Measurements from ENCODE around the gene SGMS1. TPM values are rescaled to one million over a fixed set of nuclear protein-coding genes. Genes with fewer than 3 reads are reported as not detected.

The SGMS1 gene
- total and polyA plus RNA-seq, 5 experiments from 2014 or later = 8.3 to 34.9 (median 11.0) TPM

DNA sequence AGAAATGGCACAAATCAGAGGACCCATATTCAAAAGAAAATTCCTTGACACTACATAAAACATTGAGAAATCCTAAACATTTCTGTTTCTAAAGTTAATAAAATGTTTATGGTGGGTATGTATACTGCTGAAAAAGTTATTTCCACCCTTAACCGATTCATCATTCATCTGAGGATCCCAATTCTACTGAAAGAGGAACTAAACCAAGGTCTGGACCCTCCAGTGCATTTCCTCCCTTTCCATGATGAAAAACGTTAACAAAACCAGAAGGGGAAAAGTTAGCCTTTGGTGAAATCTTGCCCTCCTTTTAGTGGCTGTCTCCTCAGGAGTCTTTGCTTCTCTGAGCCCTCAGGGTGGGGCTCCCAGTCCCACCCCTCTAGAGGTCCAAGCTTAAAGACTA lies 227.9 kb downstream of the SGMS1 start:
- peak overlapping the region in 2 of 10 donors; percentile 10 to 34 for H3K27ac Mint-ChIP-seq
- POLR2A ChIA-PET = no interaction called here
- H3K4me3 Mint-ChIP-seq = no peak overlapping the region
- H3K27me3 Mint-ChIP-seq = no peaks in the 10 kb centered on the region
- peaks cover 0 to 17% (median 14%) of the 10 kb centered on the region in 3 donors for H3K36me3 Mint-ChIP-seq
- ATAC-seq = no peak
- no peaks in the 10 kb centered on the region for H3K9me3 Mint-ChIP-seq
- H3K4me1 Mint-ChIP-seq = peaks cover 15 to 41% (median 38%) of the 10 kb centered on the region in 4 donors
- DNase-seq = no peak

DNA sequence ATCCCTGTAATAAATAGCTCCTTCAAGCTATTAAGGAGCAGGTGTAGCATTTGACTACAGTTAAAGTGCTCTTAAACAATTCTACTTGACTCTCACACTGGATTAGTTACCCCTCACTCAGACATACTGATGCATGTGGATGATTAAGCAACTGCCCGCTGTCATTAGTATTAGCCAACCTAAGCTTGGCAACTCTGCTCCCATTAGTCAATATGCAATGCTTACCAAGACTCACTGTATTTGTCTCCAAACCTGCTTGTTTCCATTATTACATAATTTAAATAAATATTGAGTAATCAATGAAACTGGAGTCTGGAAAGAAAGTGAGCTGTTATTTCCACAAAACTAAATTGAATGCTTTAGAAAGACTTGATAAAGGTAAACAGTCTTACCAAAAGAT lies 228.5 kb downstream of the SGMS1 start:
- POLR2A ChIA-PET = no interaction called here
- H3K4me3 Mint-ChIP-seq = no peak overlapping the region
- H3K27me3 Mint-ChIP-seq = no peaks in the 10 kb centered on the region
- H3K9me3 Mint-ChIP-seq = no peaks in the 10 kb centered on the region
- peaks cover 0 to 19% (median 17%) of the 10 kb centered on the region in 3 donors for H3K36me3 Mint-ChIP-seq
- DNase-seq (no peak), ATAC-seq (no peak)
- peaks cover 15 to 41% (median 38%) of the 10 kb centered on the region in 4 donors for H3K4me1 Mint-ChIP-seq
- H3K27ac Mint-ChIP-seq = no peak overlapping the region

- Mint-ChIP-seq H3K27me3 (no peaks in the 10 kb centered on the region), H3K4me1 (peaks cover 15 to 41% (median 37%) of the 10 kb centered on the region in 4 donors), H3K4me3 (no peak overlapping the region), H3K9me3 (no peaks in the 10 kb centered on the region), H3K27ac (no peak overlapping the region), H3K36me3 (peaks cover 0 to 19% (median 17%) of the 10 kb centered on the region in 3 donors)
- POLR2A ChIA-PET = no interaction called here
- no peak for DNase-seq
- ATAC-seq = no peak
Measured at GRCh38 chr10:50394832-50395231, 228.9 kb downstream of the SGMS1 start.

DNA sequence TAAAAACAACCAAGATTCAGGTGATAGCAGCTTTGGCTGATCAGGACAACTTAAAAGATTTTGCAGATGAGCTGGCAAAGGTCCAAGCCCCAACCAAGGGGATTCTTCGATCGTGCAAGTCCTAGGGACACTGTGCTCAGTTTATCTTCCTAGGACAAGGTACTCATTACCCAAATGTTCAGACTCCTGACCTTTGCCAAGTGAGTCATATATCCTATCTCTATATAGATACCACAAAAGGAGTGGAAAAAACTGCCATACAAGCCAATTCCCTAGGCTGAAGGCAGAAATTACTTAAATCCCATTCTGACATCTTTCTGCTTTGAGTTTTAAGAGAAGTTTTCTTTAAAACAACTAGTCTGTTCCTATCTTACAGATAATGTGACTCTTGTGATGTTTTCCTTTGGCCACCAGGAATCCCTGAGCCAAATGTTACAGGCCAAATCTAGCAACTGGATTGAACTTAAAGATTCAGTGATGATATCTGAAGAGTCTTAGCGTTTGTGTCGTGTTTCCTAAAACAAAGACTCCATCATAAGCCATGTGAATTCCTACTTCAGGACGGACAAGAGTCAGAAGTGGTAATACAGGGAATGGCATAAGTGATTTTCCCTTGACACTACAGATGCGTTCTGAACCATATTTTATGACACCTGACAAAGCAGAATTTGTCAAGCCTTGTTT lies 229.8 kb downstream of the SGMS1 start:
- Mint-ChIP-seq H3K27ac (no peak overlapping the region), H3K4me3 (no peak overlapping the region), H3K36me3 (peaks cover 0 to 19% (median 15%) of the 10 kb centered on the region in 3 donors), H3K9me3 (no peaks in the 10 kb centered on the region), H3K27me3 (no peaks in the 10 kb centered on the region), H3K4me1 (peaks cover 15 to 38% (median 31%) of the 10 kb centered on the region in 4 donors)
- DNase-seq (no peak), ATAC-seq (no peak)
- POLR2A ChIA-PET = no interaction called here

DNA sequence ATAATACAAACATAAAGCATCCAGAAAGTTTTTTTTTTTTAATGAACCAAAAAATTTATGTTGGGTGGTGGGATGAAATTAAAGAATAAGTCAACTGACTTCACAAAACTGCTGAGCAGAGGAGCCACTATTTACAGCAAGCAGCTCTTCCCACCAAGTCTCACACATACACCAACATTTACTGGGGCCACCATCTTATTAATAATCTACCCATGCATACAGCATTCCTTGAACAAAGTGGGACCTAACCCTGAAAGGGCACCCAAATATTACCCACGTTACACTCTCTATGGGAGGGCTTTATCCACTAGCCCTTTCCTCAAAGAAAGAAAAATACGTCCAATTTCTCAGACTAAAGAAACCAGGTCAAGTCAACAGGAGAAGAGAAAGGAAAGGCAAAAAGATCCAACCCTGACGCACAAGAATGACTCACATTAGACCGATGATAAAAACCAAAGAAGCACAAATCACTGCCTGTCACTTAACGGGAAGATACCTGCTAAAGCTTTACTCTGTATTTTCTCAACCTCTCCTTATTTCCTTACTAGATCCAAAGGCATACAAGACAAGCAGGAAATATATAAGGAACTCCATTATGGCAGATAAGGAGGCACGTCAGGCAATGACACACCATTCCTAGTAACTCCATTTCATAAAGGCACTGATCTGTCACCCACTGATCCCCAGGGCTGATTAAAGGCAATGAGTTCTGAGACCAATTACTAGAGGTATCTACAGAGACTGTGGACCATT lies 230.6 kb downstream of the SGMS1 start:
- Mint-ChIP-seq H3K4me3 (no peak overlapping the region), H3K9me3 (no peaks in the 10 kb centered on the region), H3K27me3 (no peaks in the 10 kb centered on the region), H3K4me1 (peaks cover 15 to 40% (median 30%) of the 10 kb centered on the region in 4 donors), H3K27ac (no peak overlapping the region), H3K36me3 (peaks cover 0 to 19% (median 15%) of the 10 kb centered on the region in 3 donors)
- no peak for DNase-seq
- POLR2A ChIA-PET = no interaction called here
- ATAC-seq = no peak

DNA sequence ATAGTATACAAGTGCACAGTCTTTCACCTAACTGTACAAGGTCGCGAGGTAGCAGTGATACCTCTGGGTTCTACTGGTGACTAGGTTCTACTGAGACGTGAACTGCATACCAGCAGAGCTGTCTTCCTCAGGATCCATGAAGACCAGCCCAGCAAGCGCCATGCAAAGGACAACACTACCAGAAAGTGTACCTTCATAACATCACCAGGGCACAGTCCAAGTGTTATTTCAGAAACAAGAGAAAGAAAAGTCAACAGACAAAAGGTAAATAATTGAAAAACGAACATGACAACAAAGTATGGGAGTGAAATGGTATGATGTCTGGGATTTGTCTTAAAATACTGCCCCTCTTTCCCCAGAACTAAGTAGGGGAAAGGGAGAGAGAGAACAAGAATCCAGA lies 231.3 kb downstream of the SGMS1 start:
- no peaks in the 10 kb centered on the region for H3K27me3 Mint-ChIP-seq
- POLR2A ChIA-PET = no interaction called here
- DNase-seq (no peak), ATAC-seq (no peak)
- H3K27ac Mint-ChIP-seq = no peak overlapping the region
- no peak overlapping the region for H3K4me3 Mint-ChIP-seq
- no peaks in the 10 kb centered on the region for H3K9me3 Mint-ChIP-seq
- H3K36me3 Mint-ChIP-seq = peaks cover 0 to 19% (median 15%) of the 10 kb centered on the region in 3 donors
- H3K4me1 Mint-ChIP-seq = peaks cover 13 to 38% (median 30%) of the 10 kb centered on the region in 4 donors

DNA sequence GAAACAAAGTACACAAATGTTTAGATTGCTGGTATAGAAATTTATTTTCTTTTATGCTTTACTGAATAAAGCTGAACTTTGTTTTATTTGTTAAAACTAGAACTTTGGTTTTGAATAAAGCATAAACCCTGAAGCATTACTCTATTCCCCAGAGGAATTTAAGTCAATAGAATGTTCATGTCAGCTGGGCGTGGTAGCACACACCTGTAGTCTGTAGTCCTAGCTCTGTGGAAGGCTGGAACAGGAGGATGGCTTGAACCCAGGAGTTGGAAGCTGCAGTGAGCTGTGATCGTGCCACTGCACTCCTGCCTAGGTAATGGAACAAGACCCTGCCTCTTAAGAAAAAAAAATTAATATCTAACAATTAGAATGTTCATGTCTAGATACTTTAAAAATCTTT lies 233.5 kb downstream of the SGMS1 start:
- Mint-ChIP-seq H3K4me3 (no peak overlapping the region), H3K9me3 (no peaks in the 10 kb centered on the region), H3K4me1 (peaks cover 4 to 34% (median 20%) of the 10 kb centered on the region in 4 donors), H3K36me3 (peaks cover 0 to 15% (median 14%) of the 10 kb centered on the region in 3 donors), H3K27me3 (no peaks in the 10 kb centered on the region), H3K27ac (no peak overlapping the region)
- DNase-seq = no peak
- no peak for ATAC-seq
- POLR2A ChIA-PET = no interaction called here

- Mint-ChIP-seq H3K27me3 (no peaks in the 10 kb centered on the region), H3K36me3 (peaks cover 0 to 14% (median 14%) of the 10 kb centered on the region in 3 donors), H3K9me3 (no peaks in the 10 kb centered on the region), H3K27ac (no peak overlapping the region), H3K4me1 (peaks cover 2 to 40% (median 21%) of the 10 kb centered on the region in 4 donors), H3K4me3 (no peak overlapping the region)
- POLR2A ChIA-PET = no interaction called here
- DNase-seq = no peak
- ATAC-seq = no peak
Measured at GRCh38 chr10:50388181-50388580, 235.6 kb downstream of the SGMS1 start.

- H3K4me3 Mint-ChIP-seq = no peak overlapping the region
- H3K27me3 Mint-ChIP-seq = no peaks in the 10 kb centered on the region
- POLR2A ChIA-PET = no interaction called here
- no peaks in the 10 kb centered on the region for H3K9me3 Mint-ChIP-seq
- H3K27ac Mint-ChIP-seq = peak overlapping the region in 1 of 10 donors; percentile 22
- peaks cover 0 to 40% (median 21%) of the 10 kb centered on the region in 4 donors for H3K4me1 Mint-ChIP-seq
- ATAC-seq (no peak), DNase-seq (no peak)
- H3K36me3 Mint-ChIP-seq = peaks cover 0 to 14% (median 12%) of the 10 kb centered on the region in 3 donors
Measured at GRCh38 chr10:50387732-50388073, 236.1 kb downstream of the SGMS1 start.

GRCh38 chr10:50387007-50387731 lies 236.6 kb downstream of the SGMS1 start:
- POLR2A ChIA-PET = no interaction called here
- Mint-ChIP-seq H3K27ac (no peak overlapping the region), H3K4me3 (no peak overlapping the region), H3K9me3 (no peaks in the 10 kb centered on the region), H3K4me1 (peaks cover 2 to 37% (median 18%) of the 10 kb centered on the region in 4 donors), H3K36me3 (peaks cover 0 to 13% (median 7%) of the 10 kb centered on the region in 3 donors), H3K27me3 (no peaks in the 10 kb centered on the region)
- ATAC-seq (no peak), DNase-seq (no peak)

- Mint-ChIP-seq H3K36me3 (peaks cover 0 to 9% (median 1%) of the 10 kb centered on the region in 3 donors), H3K4me1 (peaks cover 2 to 40% (median 17%) of the 10 kb centered on the region in 4 donors), H3K4me3 (no peak overlapping the region), H3K9me3 (no peaks in the 10 kb centered on the region), H3K27ac (no peak overlapping the region), H3K27me3 (no peaks in the 10 kb centered on the region)
- ATAC-seq = no peak
- DNase-seq = no peak
- POLR2A ChIA-PET = no interaction called here
Measured at GRCh38 chr10:50385624-50386023, 238.1 kb downstream of the SGMS1 start.

DNA sequence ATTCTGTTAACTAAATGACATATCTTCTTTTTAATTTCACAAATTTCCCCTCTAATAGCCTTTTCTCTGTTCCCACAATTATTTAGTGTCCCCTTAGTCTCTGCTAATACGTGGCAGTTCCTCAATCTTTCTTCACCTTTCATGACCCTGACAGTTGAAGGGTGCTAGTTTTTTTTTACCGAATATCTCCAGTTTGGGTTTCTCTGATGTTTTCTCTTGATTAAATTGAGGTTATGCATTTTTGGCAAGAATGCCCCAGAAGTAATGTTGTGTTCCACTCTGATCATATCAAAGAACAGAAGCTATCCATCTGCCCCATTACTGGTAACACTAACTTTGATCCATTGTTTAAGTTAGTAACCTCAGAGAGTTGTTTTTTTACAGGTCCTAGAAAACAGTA lies 238.9 kb downstream of the SGMS1 start:
- H3K27me3 Mint-ChIP-seq = no peaks in the 10 kb centered on the region
- H3K4me1 Mint-ChIP-seq = peaks cover 2 to 48% (median 17%) of the 10 kb centered on the region in 4 donors

DNA sequence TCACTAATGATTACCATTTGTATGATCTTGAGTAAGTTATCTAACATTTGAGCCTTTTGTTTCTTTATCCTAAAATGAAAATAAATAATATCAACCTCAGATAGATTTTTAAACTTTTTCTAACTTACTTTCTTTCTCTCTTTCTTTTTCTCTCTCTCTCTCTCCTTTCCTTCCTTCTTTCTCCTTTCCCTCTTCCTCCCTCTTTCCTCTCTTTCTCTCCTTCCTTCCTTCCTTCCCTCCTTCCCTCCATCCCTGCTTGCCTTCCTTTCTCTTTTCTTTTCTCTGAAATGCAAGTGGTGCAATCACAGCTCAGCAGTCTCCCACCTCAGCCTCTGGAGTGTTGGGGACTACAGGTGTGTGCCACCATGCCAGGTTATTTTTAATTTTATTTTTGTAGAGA lies 239.5 kb downstream of the SGMS1 start:
- Mint-ChIP-seq H3K27ac (peak overlapping the region in 1 of 10 donors; percentile 71), H3K9me3 (no peaks in the 10 kb centered on the region), H3K4me1 (peaks cover 2 to 53% (median 19%) of the 10 kb centered on the region in 4 donors), H3K36me3 (peaks cover 0 to 13% (median 4%) of the 10 kb centered on the region in 3 donors), H3K4me3 (no peak overlapping the region), H3K27me3 (no peaks in the 10 kb centered on the region)
- ATAC-seq = no peak
- POLR2A ChIA-PET = no interaction called here
- no peak for DNase-seq

More for the DNA sequence above, 238.9 kb downstream of the SGMS1 start:
- Mint-ChIP-seq H3K9me3 (no peaks in the 10 kb centered on the region), H3K27ac (peak overlapping the region in 1 of 10 donors; percentile 71), H3K36me3 (peaks cover 0 to 10% (median under 1%) of the 10 kb centered on the region in 3 donors), H3K4me3 (no peak overlapping the region)
- ATAC-seq = no peak
- DNase-seq = no peak
- POLR2A ChIA-PET = no interaction called here

Measured in naive thymus-derived CD8-positive, alpha-beta T cell (primary cell).